ENCODE results near the gene FGD5.

Gene FGD5

DNA sequence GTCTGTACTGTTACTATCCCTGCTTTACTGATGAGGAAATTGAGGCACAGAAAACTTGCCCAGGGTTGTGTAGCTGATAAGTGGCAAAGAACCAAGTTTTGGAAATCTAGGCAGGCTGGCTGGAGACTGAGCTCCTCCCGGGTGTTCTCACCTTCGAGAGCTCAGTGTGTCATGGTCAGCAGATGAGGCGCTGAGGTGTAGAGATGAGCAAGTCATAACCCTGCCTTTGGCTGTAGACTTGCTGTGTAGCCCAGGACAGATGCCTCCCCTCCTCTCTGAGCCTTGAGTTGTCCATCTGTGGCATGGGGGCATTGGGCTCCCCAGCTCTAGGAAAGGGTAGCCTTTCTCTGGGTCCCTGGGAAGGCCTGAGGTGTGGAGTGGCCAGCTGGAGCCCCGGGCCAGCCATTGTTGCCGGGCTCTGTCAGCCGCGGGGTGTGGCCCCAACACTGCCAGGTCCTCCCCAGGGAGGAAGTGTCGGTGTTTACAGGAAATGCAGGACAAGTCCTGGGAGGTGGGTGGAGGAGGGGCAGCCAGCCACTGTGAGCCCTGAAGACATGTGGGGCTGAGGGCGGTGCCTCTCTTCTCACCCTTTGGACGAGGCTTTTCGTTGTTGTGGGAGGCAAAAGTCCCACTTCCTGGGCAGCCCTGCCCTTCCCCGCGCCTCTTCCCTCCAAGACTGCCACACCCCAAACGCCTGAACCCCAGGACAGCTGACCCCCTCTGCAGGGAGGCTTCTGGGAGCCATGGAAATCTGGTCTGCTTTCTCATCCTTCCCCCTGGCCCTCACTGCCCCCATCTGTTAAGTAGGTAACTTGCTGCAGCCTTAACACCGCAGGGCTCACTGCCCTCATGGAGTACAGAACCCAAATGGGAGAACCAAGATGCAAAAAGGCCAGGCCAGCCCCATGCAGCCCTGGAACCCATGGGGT lies 29.1 kb downstream of the FGD5 start:
- TF ChIP-seq, protein P1, sequence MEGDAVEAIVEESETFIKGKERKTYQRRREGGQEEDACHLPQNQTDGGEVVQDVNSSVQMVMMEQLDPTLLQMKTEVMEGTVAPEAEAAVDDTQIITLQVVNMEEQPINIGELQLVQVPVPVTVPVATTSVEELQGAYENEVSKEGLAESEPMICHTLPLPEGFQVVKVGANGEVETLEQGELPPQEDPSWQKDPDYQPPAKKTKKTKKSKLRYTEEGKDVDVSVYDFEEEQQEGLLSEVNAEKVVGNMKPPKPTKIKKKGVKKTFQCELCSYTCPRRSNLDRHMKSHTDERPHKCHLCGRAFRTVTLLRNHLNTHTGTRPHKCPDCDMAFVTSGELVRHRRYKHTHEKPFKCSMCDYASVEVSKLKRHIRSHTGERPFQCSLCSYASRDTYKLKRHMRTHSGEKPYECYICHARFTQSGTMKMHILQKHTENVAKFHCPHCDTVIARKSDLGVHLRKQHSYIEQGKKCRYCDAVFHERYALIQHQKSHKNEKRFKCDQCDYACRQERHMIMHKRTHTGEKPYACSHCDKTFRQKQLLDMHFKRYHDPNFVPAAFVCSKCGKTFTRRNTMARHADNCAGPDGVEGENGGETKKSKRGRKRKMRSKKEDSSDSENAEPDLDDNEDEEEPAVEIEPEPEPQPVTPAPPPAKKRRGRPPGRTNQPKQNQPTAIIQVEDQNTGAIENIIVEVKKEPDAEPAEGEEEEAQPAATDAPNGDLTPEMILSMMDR (IDR thresholded peaks at IDR 0.05; ENCODE audit: control insufficient read depth, extremely low read depth, insufficient read depth), result no peak
- DNase-seq (ENCODE audit: low read depth), result no peak
- H3K4me3 ChIP-seq (ENCODE audit: low read depth, low read length), result no peak overlapping the region

GRCh38 chr3:14848906-14849305 lies 30.1 kb downstream of the FGD5 start:
- H3K4me3 ChIP-seq (ENCODE audit: low read depth, low read length), result no peak overlapping the region
- TF ChIP-seq, protein P1 (IDR thresholded peaks at IDR 0.05; ENCODE audit: control insufficient read depth, extremely low read depth, insufficient read depth), result no peak
- DNase-seq (ENCODE audit: low read depth), result no peak

DNA sequence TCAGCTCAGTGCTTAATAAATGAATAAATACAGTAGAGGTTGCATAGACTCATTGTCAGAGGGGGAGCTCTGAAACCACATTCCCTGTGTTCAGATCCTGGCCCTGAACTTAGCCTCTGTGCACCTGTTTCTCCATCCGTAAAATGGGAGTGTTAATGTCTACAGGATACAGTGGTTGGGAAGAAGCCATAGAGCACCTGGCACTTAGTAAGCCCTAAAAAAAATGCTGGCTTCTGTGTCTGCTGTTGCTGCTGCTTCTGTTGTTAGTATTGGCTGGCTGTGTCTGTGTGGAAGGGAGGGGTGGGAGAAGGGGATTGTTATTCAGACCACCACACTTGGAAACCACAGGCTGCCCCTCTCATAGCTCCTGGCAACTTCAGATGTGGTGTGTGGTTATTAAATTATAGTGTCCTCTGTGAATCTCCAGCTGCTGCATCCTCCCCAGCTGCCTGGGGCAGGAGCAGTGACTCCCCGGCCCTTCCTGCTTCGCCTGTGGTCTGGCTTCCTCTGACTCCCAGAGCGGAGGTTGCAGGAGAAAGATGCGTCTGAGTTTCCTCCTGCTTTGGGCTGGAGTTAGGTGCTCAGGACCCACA lies 31.0 kb downstream of the FGD5 start:
- no peak overlapping the region for H3K4me3 ChIP-seq (ENCODE audit: low read depth, low read length)
- no peak for DNase-seq (ENCODE audit: low read depth)
- TF ChIP-seq, protein P1 (IDR thresholded peaks at IDR 0.05; ENCODE audit: control insufficient read depth, extremely low read depth, insufficient read depth), result no peak

- TF ChIP-seq, protein P1 (IDR thresholded peaks at IDR 0.05; ENCODE audit: control insufficient read depth, extremely low read depth, insufficient read depth), result no peak
- H3K4me3 ChIP-seq (ENCODE audit: low read depth, low read length), result no peak overlapping the region
- no peak for DNase-seq (ENCODE audit: low read depth)
These were observed 33.4 kb downstream of the FGD5 start for GRCh38 chr3:14852058-14852594.

GRCh38 chr3:14852717-14853116 lies 34.0 kb downstream of the FGD5 start:
- TF ChIP-seq, protein P1 (IDR thresholded peaks at IDR 0.05; ENCODE audit: control insufficient read depth, extremely low read depth, insufficient read depth), result no peak
- DNase-seq (ENCODE audit: low read depth), result no peak
- H3K4me3 ChIP-seq (ENCODE audit: low read depth, low read length), result no peak overlapping the region

GRCh38 chr3:14853271-14853951 lies 34.6 kb downstream of the FGD5 start:
- no peak for DNase-seq (ENCODE audit: low read depth)
- TF ChIP-seq, protein P1 (IDR thresholded peaks at IDR 0.05; ENCODE audit: control insufficient read depth, extremely low read depth, insufficient read depth), result no peak
- H3K4me3 ChIP-seq (ENCODE audit: low read depth, low read length), result no peak overlapping the region

Measured in LNCaP clone FGC (cell line).